Neuronal stem cell (in vitro differentiated cells): Measurements from ENCODE around the gene ZNF227.
A peak's percentile ranks its signal among the peaks of the same experiment; 100 is the strongest.

Experiments
- DNase-seq: peaks from one replicate; pipeline ENCODE4 v3.0.0-alpha.2; 2013; ENCODE audit warnings: low spot score
- H2AFZ ChIP-seq: one replicate; pipeline ENCODE4 v1.6.1; 2013; ENCODE audit warnings: mild to moderate bottlenecking, low read length, inconsistent platforms
- H2AK5ac ChIP-seq: 2 replicates; pipeline ENCODE4 v1.6.1; 2013; ENCODE audit warnings: low read depth, mild to moderate bottlenecking, inconsistent platforms, low read length, moderate library complexity, mixed read lengths
- H2BK120ac ChIP-seq: 2 replicates; pipeline ENCODE4 v1.6.1; 2013; ENCODE audit warnings: low read depth, mild to moderate bottlenecking, inconsistent platforms, low read length, moderate library complexity, mixed read lengths
- H2BK12ac ChIP-seq: one replicate; pipeline ENCODE4 v1.6.1; 2013; ENCODE audit warnings: low read length, inconsistent platforms
- H2BK15ac ChIP-seq: 2 replicates; pipeline ENCODE4 v1.6.1; 2013; ENCODE audit warnings: mild to moderate bottlenecking, low read length, inconsistent platforms, mixed read lengths
- H2BK5ac ChIP-seq: one replicate; pipeline ENCODE4 v1.6.1; 2013; ENCODE audit warnings: inconsistent platforms, mild to moderate bottlenecking, low read length, moderate library complexity
- H3K14ac ChIP-seq: one replicate; pipeline ENCODE4 v1.6.1; 2013; ENCODE audit warnings: low read length, inconsistent platforms
- H3K18ac ChIP-seq: 2 replicates; pipeline ENCODE4 v1.6.1; 2013; ENCODE audit warnings: low read length, inconsistent platforms
- H3K23ac ChIP-seq: 2 replicates; pipeline ENCODE4 v1.6.1; 2013; ENCODE audit warnings: low read depth, mild to moderate bottlenecking, mixed read lengths, low read length, inconsistent platforms; ENCODE audit not compliant: poor library complexity
- H3K27ac ChIP-seq: replicated peaks from 3 replicates; pipeline ENCODE4 v1.5.1; 2013; ENCODE audit warnings: low read length, inconsistent platforms
- H3K27me3 ChIP-seq, 3 experiments: 2 replicates each; pipeline ENCODE4 v1.6.1; 2013; ENCODE audit warnings: low read length in 3 of 3, mild to moderate bottlenecking in 2 of 3, inconsistent platforms in 1 of 3, low read depth in 1 of 3, mixed read lengths in 1 of 3, moderate library complexity in 1 of 3; ENCODE audit not compliant: control insufficient read depth in 3 of 3, insufficient read depth in 3 of 3
- H3K36me3 ChIP-seq, 2 donors: replicated peaks in 1 of 2; 2 replicates each; pipeline ENCODE4 v1.6.1; 2013; ENCODE audit warnings: low read length in 2 of 2; ENCODE audit not compliant: control insufficient read depth in 2 of 2, insufficient read depth in 2 of 2
- H3K4ac ChIP-seq: 2 replicates; pipeline ENCODE4 v1.6.1; 2013; ENCODE audit warnings: inconsistent platforms, mild to moderate bottlenecking, low read length, moderate library complexity
- H3K4me1 ChIP-seq, 2 donors: 1 replicate in 1 of 2; 2 replicates in 1 of 2; pipeline ENCODE4 v1.6.1; 2013; ENCODE audit warnings: low read length in 2 of 2, low read depth in 1 of 2; ENCODE audit not compliant: control insufficient read depth in 2 of 2, insufficient read depth in 1 of 2
- H3K4me2 ChIP-seq: one replicate; pipeline ENCODE4 v1.6.1; 2013; ENCODE audit warnings: mild to moderate bottlenecking, low read length, inconsistent platforms; ENCODE audit not compliant: insufficient read depth, poor library complexity, severe bottlenecking
- H3K4me3 ChIP-seq, 2 donors: 2 replicates each; pipeline ENCODE4 v1.5.1; 2013; ENCODE audit warnings: low read length in 2 of 2, mild to moderate bottlenecking in 2 of 2, inconsistent platforms in 1 of 2, moderate library complexity in 1 of 2
- H3K79me1 ChIP-seq: one replicate; pipeline ENCODE4 v1.6.1; 2013; ENCODE audit warnings: low read depth, mild to moderate bottlenecking, inconsistent platforms, low read length, moderate library complexity
- H3K9ac ChIP-seq: one replicate; pipeline ENCODE4 v1.6.1; 2013; ENCODE audit warnings: mild to moderate bottlenecking, low read depth, low read length, inconsistent platforms; ENCODE audit not compliant: poor library complexity
- H3K9me3 ChIP-seq, 2 donors: replicated peaks in 1 of 2; 2 replicates each; pipeline versions ENCODE3 to v1.6.1; 2013; ENCODE audit warnings: low read length in 2 of 2, mild to moderate bottlenecking in 2 of 2, inconsistent platforms in 1 of 2, low read depth in 1 of 2, mixed read lengths in 1 of 2, moderate library complexity in 1 of 2; ENCODE audit not compliant: control insufficient read depth in 2 of 2, insufficient read depth in 1 of 2
- H4K8ac ChIP-seq: one replicate; pipeline ENCODE4 v1.6.1; 2013; ENCODE audit warnings: low read depth, mild to moderate bottlenecking, inconsistent platforms, low read length, moderate library complexity
- H4K91ac ChIP-seq: one replicate; pipeline ENCODE4 v1.6.1; 2013; ENCODE audit warnings: low read length, low read depth, mild to moderate bottlenecking, inconsistent platforms; ENCODE audit not compliant: poor library complexity
- WGBS, 2 donors: extraction: QIAGEN DNeasy Blood & Tissue Kit; methylation state at CpG; one replicate each; pipeline ENCODE4 v1.1.7; 2013; ENCODE audit warnings: missing lambda C conversion rate in 2 of 2, mixed read lengths in 1 of 2; ENCODE audit not compliant: insufficient read length in 2 of 2, insufficient replicate concordance in 1 of 2; ENCODE audit errors: extremely low coverage in 2 of 2; 5-methylcytosine and 5-hydroxymethylcytosine counted together

ZNF227 gene

GRCh38 chr19:44258835-44259413 is 46.6 kb downstream of the ZNF227 start:
- no CpG with 5 or more reads among the region's 2 CpGs for WGBS, 2 donors
- Histone ChIP-seq H3K14ac (no peak overlapping the region), H3K27me3 (no peaks in the 10 kb centered on the region)

GRCh38 chr19:44260343-44260681 is 48.0 kb downstream of the ZNF227 start:
- Histone ChIP-seq H3K4ac (no peak overlapping the region), H3K36me3 (no peaks in the 10 kb centered on the region), H2BK5ac (no peak overlapping the region), H3K27ac (no peak overlapping the region), H3K79me1 (no peaks in the 10 kb centered on the region), H3K23ac (no peak overlapping the region), H3K14ac (no peak overlapping the region), H3K27me3 (no peaks in the 10 kb centered on the region), H3K18ac (no peak overlapping the region), H3K4me2 (peak overlapping the region; percentile 74), H3K9ac (no peak overlapping the region), H3K4me1 (peaks cover 0 to 2% of the 10 kb centered on the region in 2 donors), H4K8ac (no peak overlapping the region), H3K4me3 (peak overlapping the region in 1 of 2 donors; percentile 44), H2AK5ac (no peak overlapping the region), H2BK15ac (no peak overlapping the region), H4K91ac (no peak overlapping the region), H2BK120ac (no peak overlapping the region), H3K9me3 (peaks cover 0 to 10% of the 10 kb centered on the region in 2 donors), H2AFZ (no peak overlapping the region), H2BK12ac (no peak overlapping the region)
- no peak for DNase-seq
- WGBS, 2 donors, result no CpG with 5 or more reads among the region's 7 CpGs

More at GRCh38 chr19:44258835-44259413, 46.6 kb downstream of the ZNF227 start:
- Histone ChIP-seq H3K9me3 (peaks cover 9 to 23% of the 10 kb centered on the region in 2 donors), H3K4me3 (no peak overlapping the region), H3K36me3 (no peaks in the 10 kb centered on the region), H3K4me2 (no peak overlapping the region), H2BK5ac (no peak overlapping the region), H2BK12ac (no peak overlapping the region), H4K8ac (no peak overlapping the region), H2BK120ac (no peak overlapping the region), H3K4me1 (peaks cover 0 to 2% of the 10 kb centered on the region in 2 donors), H3K18ac (no peak overlapping the region), H3K9ac (no peak overlapping the region), H3K27ac (no peak overlapping the region), H2BK15ac (no peak overlapping the region), H3K23ac (no peak overlapping the region), H3K4ac (no peak overlapping the region), H2AFZ (no peak overlapping the region), H2AK5ac (no peak overlapping the region), H3K79me1 (no peaks in the 10 kb centered on the region), H4K91ac (no peak overlapping the region)
- no peak for DNase-seq

- H2BK12ac ChIP-seq, result no peak overlapping the region
- H2BK5ac ChIP-seq, result no peak overlapping the region
- no peak overlapping the region for H2AFZ ChIP-seq
- no peak overlapping the region for H4K91ac ChIP-seq
- WGBS, 2 donors, result 100% methylated on average over 2 of the region's 6 CpGs; no CpG with 5 or more reads in 1 of the 2 donors
- no peak overlapping the region for H3K4ac ChIP-seq
- DNase-seq, result no peak
- no peak overlapping the region for H2AK5ac ChIP-seq
- peaks cover 0 to 6% of the 10 kb centered on the region in 2 donors for H3K9me3 ChIP-seq
- no peak overlapping the region for H3K14ac ChIP-seq
- no peak overlapping the region for H2BK15ac ChIP-seq
- H3K4me2 ChIP-seq, result peak overlapping the region; percentile 74
- H3K79me1 ChIP-seq, result no peaks in the 10 kb centered on the region
- no peaks in the 10 kb centered on the region for H3K27me3 ChIP-seq
- no peak overlapping the region for H3K4me3 ChIP-seq
- H2BK120ac ChIP-seq, result no peak overlapping the region
- peaks cover 0 to 2% of the 10 kb centered on the region in 2 donors for H3K4me1 ChIP-seq
- no peak overlapping the region for H4K8ac ChIP-seq
- H3K36me3 ChIP-seq, result no peaks in the 10 kb centered on the region
- H3K27ac ChIP-seq, result no peak overlapping the region
- no peak overlapping the region for H3K23ac ChIP-seq
- no peak overlapping the region for H3K9ac ChIP-seq
- no peak overlapping the region for H3K18ac ChIP-seq
Measured at GRCh38 chr19:44260695-44261446, 48.5 kb downstream of the ZNF227 start.

- Histone ChIP-seq H3K14ac (no peak overlapping the region), H2AK5ac (no peak overlapping the region), H3K36me3 (peaks cover 0 to 14% of the 10 kb centered on the region in 2 donors), H3K9ac (no peak overlapping the region), H3K27ac (no peak overlapping the region), H3K23ac (no peak overlapping the region), H3K18ac (no peak overlapping the region), H2BK12ac (no peak overlapping the region), H3K4me1 (no peaks in the 10 kb centered on the region), H3K79me1 (no peaks in the 10 kb centered on the region), H3K27me3 (no peaks in the 10 kb centered on the region), H2BK5ac (no peak overlapping the region), H3K4ac (no peak overlapping the region), H3K4me2 (no peak overlapping the region), H3K9me3 (peaks cover 6 to 33% of the 10 kb centered on the region in 2 donors), H2BK15ac (no peak overlapping the region), H4K8ac (no peak overlapping the region), H2BK120ac (no peak overlapping the region), H4K91ac (no peak overlapping the region), H2AFZ (no peak overlapping the region), H3K4me3 (no peak overlapping the region)
- WGBS, 2 donors, result no CpG with 5 or more reads among the region's 1 CpG
- no peak for DNase-seq
Measured at GRCh38 chr19:44277331-44277730, 65.0 kb downstream of the ZNF227 start.
